Osteoblast (primary cell): Measurements from ENCODE around the gene OR13C3. TPM values are rescaled to one million over a fixed set of nuclear protein-coding genes. Genes with fewer than 3 reads are reported as not detected.

Experiments
- DNase-seq: peaks from one replicate; pipeline ENCODE4 v3.0.0; 2011; ENCODE audit warnings: low spot score, mixed read lengths; ENCODE audit not compliant: insufficient read length; ENCODE audit errors: missing footprints
- H2AFZ ChIP-seq: 2 replicates; pipeline ENCODE4 v1.6.0; 2011; ENCODE audit warnings: mild to moderate bottlenecking, low read length
- H3K27ac ChIP-seq: 2 replicates; pipeline ENCODE4 v1.5.1; 2011; ENCODE audit warnings: mild to moderate bottlenecking, low read depth, low read length, moderate library complexity
- H3K27me3 ChIP-seq: 2 replicates; pipeline ENCODE4 v1.6.0; 2012; ENCODE audit warnings: mild to moderate bottlenecking, control low read depth, inconsistent platforms, low read length, moderate library complexity; ENCODE audit not compliant: insufficient read depth
- H3K36me3 ChIP-seq: 2 replicates; pipeline ENCODE4 v1.5.1; 2011; ENCODE audit warnings: mild to moderate bottlenecking, low read length, control low read depth, moderate library complexity; ENCODE audit not compliant: insufficient read depth
- H3K4me1 ChIP-seq: 2 replicates; pipeline ENCODE4 v1.5.1; 2011; ENCODE audit warnings: mild to moderate bottlenecking, low read length, control low read depth, moderate library complexity; ENCODE audit not compliant: insufficient read depth
- H3K4me2 ChIP-seq: 2 replicates; pipeline ENCODE4 v1.6.0; 2011; ENCODE audit warnings: mild to moderate bottlenecking, low read length; ENCODE audit not compliant: insufficient read depth
- H3K4me3 ChIP-seq: fragments of 200-600 bp; sonication (generic); 3 replicates; pipeline ENCODE4 v1.5.1; 2012; ENCODE audit warnings: mild to moderate bottlenecking, low read length, inconsistent platforms; ENCODE audit not compliant: insufficient read depth
- H3K79me2 ChIP-seq: 2 replicates; pipeline ENCODE4 v1.6.0; 2012; ENCODE audit warnings: mild to moderate bottlenecking, low read length, control low read depth, inconsistent platforms; ENCODE audit not compliant: insufficient read depth
- H3K9me3 ChIP-seq: 2 replicates; pipeline ENCODE4 v1.5.1; 2011; ENCODE audit warnings: low read depth, low read length, control low read depth
- H4K20me1 ChIP-seq: 2 replicates; pipeline ENCODE4 v1.6.0; 2012; ENCODE audit warnings: mild to moderate bottlenecking, low read length, control low read depth; ENCODE audit not compliant: insufficient read depth
- total RNA-seq: library from RNA; depleted of rRNA; stranded (reverse); fragments of >200 nt; gene quantifications from 2 replicates; pipeline ENCODE4 v1.2.3, GENCODE V29; 2012
- TF ChIP-seq, protein P1 (sequence below): IDR thresholded peaks from 2 replicates; pipeline ENCODE4 v1.5.1; 2011; ENCODE audit warnings: mild to moderate bottlenecking, low read depth, low read length, moderate library complexity; ENCODE audit errors: extremely low read depth

The OR13C3 gene
- not detected in 2 replicates for total RNA-seq

DNA sequence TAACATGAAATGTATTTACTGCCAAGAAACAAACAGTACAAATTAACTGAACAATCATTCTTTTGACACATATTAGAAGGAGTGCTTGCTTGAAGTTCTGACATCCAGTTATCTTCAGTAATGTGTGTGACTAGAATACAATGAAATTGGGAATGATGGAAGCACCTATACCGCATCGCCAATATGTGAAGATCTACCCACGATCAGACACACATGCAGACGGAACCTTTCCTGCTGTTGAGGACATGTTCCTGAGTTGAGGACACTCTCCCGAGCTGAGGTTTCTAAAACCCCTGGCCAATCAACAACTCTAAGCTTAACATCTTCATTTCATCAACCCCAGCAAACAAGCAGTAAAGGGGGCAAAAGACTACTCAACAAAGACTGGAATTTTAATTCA lies at the start of gene OR13C3:
Gene OR13C3 (minus strand): TSS at position 101 of the 400 bp plus-strand sequence. CDS start 133 bp downstream, outside the sequence.
- Histone ChIP-seq H3K27me3 (no peaks in the 10 kb centered on the region), H2AFZ (no peak within 1 kb of the TSS), H3K9me3 (no peaks in the 10 kb centered on the region), H3K4me3 (no peak within 1 kb of the TSS), H3K4me2 (no peak within 1 kb of the TSS), H3K79me2 (no peaks in the 10 kb centered on the region), H3K36me3 (no peaks in the 10 kb centered on the region), H4K20me1 (no peaks in the 10 kb centered on the region), H3K4me1 (no peaks in the 10 kb centered on the region), H3K27ac (no peak within 1 kb of the TSS)
- DNase-seq = no peak
- TF ChIP-seq, protein P1, sequence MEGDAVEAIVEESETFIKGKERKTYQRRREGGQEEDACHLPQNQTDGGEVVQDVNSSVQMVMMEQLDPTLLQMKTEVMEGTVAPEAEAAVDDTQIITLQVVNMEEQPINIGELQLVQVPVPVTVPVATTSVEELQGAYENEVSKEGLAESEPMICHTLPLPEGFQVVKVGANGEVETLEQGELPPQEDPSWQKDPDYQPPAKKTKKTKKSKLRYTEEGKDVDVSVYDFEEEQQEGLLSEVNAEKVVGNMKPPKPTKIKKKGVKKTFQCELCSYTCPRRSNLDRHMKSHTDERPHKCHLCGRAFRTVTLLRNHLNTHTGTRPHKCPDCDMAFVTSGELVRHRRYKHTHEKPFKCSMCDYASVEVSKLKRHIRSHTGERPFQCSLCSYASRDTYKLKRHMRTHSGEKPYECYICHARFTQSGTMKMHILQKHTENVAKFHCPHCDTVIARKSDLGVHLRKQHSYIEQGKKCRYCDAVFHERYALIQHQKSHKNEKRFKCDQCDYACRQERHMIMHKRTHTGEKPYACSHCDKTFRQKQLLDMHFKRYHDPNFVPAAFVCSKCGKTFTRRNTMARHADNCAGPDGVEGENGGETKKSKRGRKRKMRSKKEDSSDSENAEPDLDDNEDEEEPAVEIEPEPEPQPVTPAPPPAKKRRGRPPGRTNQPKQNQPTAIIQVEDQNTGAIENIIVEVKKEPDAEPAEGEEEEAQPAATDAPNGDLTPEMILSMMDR = no peak

GRCh38 chr9:104580562-104580961 lies 43.9 kb upstream of the OR13C3 start:
- TF ChIP-seq, protein P1 = no peak
- Histone ChIP-seq H3K4me3 (no peak overlapping the region), H3K27ac (no peak overlapping the region), H2AFZ (no peak overlapping the region), H3K9me3 (no peaks in the 10 kb centered on the region), H4K20me1 (no peaks in the 10 kb centered on the region), H3K79me2 (no peaks in the 10 kb centered on the region), H3K36me3 (no peaks in the 10 kb centered on the region), H3K4me2 (no peak overlapping the region), H3K27me3 (no peaks in the 10 kb centered on the region), H3K4me1 (no peaks in the 10 kb centered on the region)
- DNase-seq = no peak

GRCh38 chr9:104577263-104577662 lies 40.6 kb upstream of the OR13C3 start:
- H3K4me1 ChIP-seq = no peaks in the 10 kb centered on the region
- TF ChIP-seq, protein P1 = no peak
- H3K27ac ChIP-seq = no peak overlapping the region
- H3K4me2 ChIP-seq = no peak overlapping the region
- no peaks in the 10 kb centered on the region for H3K79me2 ChIP-seq
- no peak overlapping the region for H2AFZ ChIP-seq
- no peaks in the 10 kb centered on the region for H3K36me3 ChIP-seq
- no peaks in the 10 kb centered on the region for H4K20me1 ChIP-seq
- H3K27me3 ChIP-seq = no peaks in the 10 kb centered on the region
- no peak for DNase-seq
- no peaks in the 10 kb centered on the region for H3K9me3 ChIP-seq
- no peak overlapping the region for H3K4me3 ChIP-seq

GRCh38 chr9:104575456-104575855 lies 38.8 kb upstream of the OR13C3 start:
- H3K4me3 ChIP-seq = no peak overlapping the region
- no peaks in the 10 kb centered on the region for H3K27me3 ChIP-seq
- H4K20me1 ChIP-seq = no peaks in the 10 kb centered on the region
- no peak for DNase-seq
- no peak overlapping the region for H3K27ac ChIP-seq
- no peak overlapping the region for H2AFZ ChIP-seq
- no peak overlapping the region for H3K4me2 ChIP-seq
- no peaks in the 10 kb centered on the region for H3K4me1 ChIP-seq
- no peaks in the 10 kb centered on the region for H3K36me3 ChIP-seq
- no peaks in the 10 kb centered on the region for H3K79me2 ChIP-seq
- no peaks in the 10 kb centered on the region for H3K9me3 ChIP-seq
- TF ChIP-seq, protein P1 = no peak
